Nasal cavity respiratory epithelium epithelial cell of viscerocranial mucosa (primary cell): Measurements from ENCODE around the gene KCTD15. TPM values are rescaled to one million over a fixed set of nuclear protein-coding genes. Genes with fewer than 3 reads are reported as not detected.

Experiments used
- total RNA-seq: library from RNA; depleted of rRNA; stranded (reverse); fragments of >200 nt; gene quantifications from 2 replicates; pipeline ENCODE4 v1.2.3, GENCODE V29; 2014

Gene KCTD15, protein sequence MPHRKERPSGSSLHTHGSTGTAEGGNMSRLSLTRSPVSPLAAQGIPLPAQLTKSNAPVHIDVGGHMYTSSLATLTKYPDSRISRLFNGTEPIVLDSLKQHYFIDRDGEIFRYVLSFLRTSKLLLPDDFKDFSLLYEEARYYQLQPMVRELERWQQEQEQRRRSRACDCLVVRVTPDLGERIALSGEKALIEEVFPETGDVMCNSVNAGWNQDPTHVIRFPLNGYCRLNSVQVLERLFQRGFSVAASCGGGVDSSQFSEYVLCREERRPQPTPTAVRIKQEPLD
- 105 and 106 TPM in 2 replicates for total RNA-seq

DNA sequence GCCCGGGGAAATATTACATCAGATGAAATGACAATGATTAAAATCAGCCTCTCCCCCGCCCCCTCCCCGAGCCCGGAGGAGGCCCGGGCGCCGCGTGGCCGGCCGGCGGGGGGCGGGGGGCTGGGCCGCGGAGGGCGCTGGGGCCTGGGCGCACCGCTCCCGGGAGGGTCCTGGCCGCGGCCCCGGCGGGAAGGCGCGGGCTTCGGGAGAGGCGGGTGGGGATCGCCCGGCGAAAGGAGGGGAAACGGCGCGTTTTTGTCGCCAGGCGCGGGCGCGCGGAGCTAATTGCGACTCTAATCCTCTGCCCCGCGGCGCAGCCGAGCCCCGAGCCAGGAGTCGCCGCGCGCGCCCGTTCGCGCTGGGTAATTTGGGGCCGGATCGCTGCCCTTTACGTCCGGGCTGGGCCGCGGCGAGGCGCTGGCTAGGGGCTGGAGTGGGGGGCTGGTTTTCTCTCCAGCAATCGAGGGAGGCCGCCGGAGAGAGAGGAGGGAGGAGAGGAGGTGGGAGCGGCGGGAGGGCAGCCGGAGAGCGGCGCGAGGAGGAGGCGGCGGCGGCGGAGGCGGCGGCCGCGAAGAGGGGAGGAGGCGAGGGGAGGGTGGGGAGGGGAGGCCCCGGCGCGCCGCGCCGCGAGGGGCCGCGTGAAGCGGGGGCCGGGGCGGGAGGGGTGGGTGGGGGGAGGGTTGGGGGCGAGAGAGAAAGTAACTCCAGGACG is at the start of gene KCTD15:
Gene KCTD15 (plus strand): TSS at position 707 of the 712 bp plus-strand sequence. CDS start 3,585 bp downstream, outside the sequence.

Other genes starting within 250 kb of the KCTD15 start
- under 0.01 and 0.14 TPM in 2 replicates for gene CHST8, start 174.9 kb upstream of the KCTD15 start, total RNA-seq